Ramos (cell line): ENCODE data around the gene PXDC1.

Source experiments
- in situ Hi-C: fragments of 300-500 bp; cut with MboI; formaldehyde crosslinking; loops from one replicate; pipeline ENCODE4 v1.14.3; 2022; ENCODE audit warnings: low sequenced_read_pairs; ENCODE audit not compliant: unreplicated experiment

Gene PXDC1

DNA sequence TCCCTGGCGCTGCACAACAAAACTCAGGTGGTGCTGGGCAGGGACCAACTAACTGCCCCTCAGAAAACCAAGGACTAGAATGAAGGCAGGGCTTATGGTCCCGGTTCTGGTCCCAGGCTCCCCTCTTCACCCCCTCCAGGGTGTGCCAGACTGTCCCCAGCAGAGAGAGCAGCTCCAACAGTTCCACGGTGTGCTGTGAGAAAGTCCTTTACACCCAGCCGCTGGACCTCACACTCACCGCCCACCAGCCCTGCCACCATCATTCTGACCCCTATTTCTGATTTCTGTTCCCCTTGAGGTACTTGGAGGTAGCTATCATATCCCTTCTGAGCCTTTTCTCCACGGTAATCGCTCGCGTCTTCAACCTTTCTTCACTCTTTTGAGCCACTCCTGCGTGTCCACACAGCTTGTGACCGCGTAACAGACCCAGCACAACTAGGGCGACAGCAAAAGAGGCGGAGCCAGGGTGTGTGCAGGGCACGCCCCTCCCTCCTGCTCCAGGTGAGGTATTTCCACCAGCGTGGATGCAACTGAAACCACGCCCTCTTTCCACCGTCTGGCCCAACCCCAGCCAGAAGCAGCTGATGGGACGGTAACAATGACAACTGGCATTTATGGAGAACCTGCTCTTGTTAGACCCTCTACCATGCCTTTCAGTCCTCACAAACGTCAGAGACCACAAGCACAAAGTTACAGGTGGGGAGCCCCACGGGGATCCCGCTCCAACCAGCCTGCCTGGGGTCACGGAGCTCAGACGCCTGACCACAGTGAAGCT, 2.3 kb downstream of the PXDC1 start:
- in situ Hi-C loops = loop anchor here (5.0 to 25.0 kb wide), 3 partner anchors 236 to 762 kb away; partner anchors contain the start of gene NQO2

DNA sequence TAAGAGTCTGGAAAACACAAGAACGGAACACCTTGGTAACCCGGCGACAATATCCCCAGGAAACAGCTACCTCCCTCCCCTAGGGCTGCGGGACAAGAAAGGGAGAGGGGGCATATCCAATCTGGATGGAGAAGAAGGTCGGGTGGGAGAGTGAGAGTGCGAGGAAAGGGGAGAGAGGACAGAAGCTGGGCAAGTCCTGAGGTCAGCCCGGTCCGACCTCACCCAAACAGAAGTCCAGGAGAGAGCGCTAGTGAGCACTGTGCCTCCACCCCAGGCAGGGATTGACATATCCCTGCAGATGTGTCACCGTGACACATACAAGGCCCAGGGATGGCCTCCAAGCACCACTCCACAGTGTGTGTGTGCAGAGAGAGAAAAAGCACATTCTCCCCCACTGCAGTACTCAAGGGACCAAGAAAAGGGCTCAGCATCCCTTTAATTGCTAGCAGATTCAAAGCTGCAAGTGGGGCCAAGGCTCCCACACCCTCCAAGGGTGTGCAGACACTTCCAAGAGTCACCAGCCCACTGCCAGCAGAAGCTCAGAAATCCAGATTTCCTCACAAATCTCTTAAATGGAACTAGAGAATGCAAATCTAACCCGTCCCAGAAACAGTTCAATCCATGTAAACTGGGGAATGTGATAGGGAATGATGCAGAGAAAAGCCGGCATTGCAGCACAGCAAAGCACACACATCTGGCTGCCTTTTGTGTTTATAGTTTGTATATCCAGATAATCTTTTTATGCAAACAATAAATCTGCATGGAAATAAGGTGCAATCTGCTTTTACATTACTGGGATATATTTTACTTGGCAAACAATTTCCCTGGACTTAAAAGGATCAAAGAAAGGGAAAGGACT, 3.1 kb downstream of the PXDC1 start:
- in situ Hi-C loops = loop anchor here (5.0 to 25.0 kb wide), 3 partner anchors 236 to 761 kb away; partner anchors contain the start of gene NQO2

- in situ Hi-C loops = loop anchor here (5.0 to 25.0 kb wide), 3 partner anchors 238 to 760 kb away; partner anchors contain the start of gene NQO2
Measured at GRCh38 chr6:3747100-3747737, 4.3 kb downstream of the PXDC1 start.

DNA sequence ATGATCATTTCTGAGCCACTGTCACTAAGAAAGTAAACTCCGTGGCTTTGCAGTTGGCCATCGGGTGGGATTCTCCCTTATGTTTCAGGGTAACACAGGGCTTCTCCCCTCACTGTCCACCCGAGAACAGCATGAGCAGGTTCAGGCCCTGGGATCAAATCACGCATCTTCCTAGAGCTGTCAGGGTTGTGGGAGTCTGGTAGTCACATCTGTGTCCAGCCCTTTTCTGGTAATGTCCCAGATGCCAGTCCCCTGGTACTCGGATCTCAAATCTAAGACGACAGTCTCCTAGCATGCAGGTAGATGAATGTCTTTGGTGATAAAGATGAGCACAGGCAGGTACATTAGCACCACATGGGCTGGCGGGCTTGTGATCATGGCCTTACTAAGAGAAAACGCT, 4.8 kb downstream of the PXDC1 start:
- in situ Hi-C loops = loop anchor here (5.0 to 25.0 kb wide), 3 partner anchors 238 to 759 kb away; partner anchors contain the start of gene NQO2

- in situ Hi-C loops = loop anchor here (5.0 to 25.0 kb wide), 3 partner anchors 239 to 759 kb away; partner anchors contain the start of gene NQO2
Measured at GRCh38 chr6:3746119-3746691, 5.3 kb downstream of the PXDC1 start.

- in situ Hi-C loops = loop anchor here (5.0 to 25.0 kb wide), 3 partner anchors 239 to 758 kb away; partner anchors contain the start of gene NQO2
Measured at GRCh38 chr6:3745566-3746118, 5.9 kb downstream of the PXDC1 start.

DNA sequence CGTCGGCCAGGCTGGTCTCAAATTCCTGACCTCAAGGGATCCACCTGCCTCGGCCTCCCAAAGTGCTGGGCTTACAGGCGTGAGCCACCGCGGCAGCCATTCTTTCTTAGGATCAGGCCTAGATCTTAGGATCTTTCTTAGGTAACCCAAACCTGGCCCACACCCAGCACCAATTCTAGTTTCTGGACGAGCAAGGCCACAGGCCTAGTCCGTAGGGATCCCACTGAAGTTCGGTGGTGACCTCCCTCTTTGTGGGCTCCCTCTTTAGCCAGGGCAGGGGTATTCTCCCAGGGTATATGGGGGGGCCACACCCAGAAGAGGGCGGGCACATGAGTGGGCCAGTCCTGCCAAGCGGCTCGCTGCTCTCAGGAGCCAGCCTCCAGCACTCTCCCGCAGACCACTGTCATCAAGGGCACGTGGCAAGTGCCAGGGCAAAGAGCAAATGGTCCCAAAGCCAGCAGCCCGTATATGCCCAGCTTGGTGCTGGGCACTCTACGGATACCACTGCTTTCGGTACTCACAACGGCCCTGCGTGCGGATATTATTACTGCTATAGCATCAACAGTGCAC, 6.5 kb downstream of the PXDC1 start:
- in situ Hi-C loops = loop anchor here (5.0 to 25.0 kb wide), 3 partner anchors 240 to 758 kb away; partner anchors contain the start of gene NQO2

DNA sequence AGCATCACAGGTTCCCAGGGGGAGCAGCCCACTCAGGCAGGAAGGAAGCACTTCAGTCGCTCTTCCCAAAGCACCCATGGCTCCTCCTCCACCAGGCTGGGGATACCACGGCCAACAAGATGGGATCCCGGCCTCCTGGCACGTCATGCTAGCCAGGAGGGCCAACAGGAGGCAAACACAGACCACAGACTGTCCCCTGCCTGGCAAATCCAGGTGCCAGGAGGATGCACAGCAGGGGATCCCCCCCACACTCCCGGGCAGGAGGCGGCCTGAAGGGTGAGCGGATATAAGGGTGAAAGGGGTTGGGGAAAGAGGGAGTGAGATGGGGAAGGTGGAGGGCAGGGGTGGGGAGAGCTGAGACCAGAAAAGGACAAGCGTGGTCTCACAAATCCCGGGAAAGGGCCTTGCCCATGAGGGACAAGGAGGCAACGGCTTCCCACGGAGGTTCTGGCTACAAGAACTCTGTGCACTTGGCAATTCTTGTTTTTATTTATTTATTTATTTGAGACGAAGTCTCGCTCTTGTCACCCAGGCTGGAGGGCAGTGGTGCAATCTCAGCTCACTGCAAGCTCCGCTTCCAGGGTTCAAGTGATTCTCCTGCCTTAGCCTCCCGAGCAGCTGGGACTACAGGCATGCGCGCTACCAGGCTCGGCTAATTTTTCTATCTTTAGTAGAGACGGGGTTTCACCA, 7.2 kb downstream of the PXDC1 start:
- in situ Hi-C loops = loop anchor here (10.0 to 25.0 kb wide), 2 partner anchors 240 to 757 kb away; partner anchors contain the start of gene NQO2

- in situ Hi-C loops = loop anchor here (10.0 to 25.0 kb wide), 2 partner anchors 241 to 756 kb away; partner anchors contain the start of gene NQO2
Measured at GRCh38 chr6:3743541-3743940, 8.0 kb downstream of the PXDC1 start.

- in situ Hi-C loops = loop anchor here (10.0 to 25.0 kb wide), 2 partner anchors 242 to 755 kb away; partner anchors contain the start of gene NQO2
Measured at GRCh38 chr6:3742426-3743344, 8.8 kb downstream of the PXDC1 start.

GRCh38 chr6:3742076-3742425, 9.5 kb downstream of the PXDC1 start:
- in situ Hi-C loops = loop anchor here (10.0 to 25.0 kb wide), 2 partner anchors 243 to 755 kb away; partner anchors contain the start of gene NQO2

GRCh38 chr6:3741477-3741871, 10.0 kb downstream of the PXDC1 start:
- in situ Hi-C loops = loop anchor here (10.0 to 25.0 kb wide), 2 partner anchors 243 to 754 kb away; partner anchors contain the start of gene NQO2

DNA sequence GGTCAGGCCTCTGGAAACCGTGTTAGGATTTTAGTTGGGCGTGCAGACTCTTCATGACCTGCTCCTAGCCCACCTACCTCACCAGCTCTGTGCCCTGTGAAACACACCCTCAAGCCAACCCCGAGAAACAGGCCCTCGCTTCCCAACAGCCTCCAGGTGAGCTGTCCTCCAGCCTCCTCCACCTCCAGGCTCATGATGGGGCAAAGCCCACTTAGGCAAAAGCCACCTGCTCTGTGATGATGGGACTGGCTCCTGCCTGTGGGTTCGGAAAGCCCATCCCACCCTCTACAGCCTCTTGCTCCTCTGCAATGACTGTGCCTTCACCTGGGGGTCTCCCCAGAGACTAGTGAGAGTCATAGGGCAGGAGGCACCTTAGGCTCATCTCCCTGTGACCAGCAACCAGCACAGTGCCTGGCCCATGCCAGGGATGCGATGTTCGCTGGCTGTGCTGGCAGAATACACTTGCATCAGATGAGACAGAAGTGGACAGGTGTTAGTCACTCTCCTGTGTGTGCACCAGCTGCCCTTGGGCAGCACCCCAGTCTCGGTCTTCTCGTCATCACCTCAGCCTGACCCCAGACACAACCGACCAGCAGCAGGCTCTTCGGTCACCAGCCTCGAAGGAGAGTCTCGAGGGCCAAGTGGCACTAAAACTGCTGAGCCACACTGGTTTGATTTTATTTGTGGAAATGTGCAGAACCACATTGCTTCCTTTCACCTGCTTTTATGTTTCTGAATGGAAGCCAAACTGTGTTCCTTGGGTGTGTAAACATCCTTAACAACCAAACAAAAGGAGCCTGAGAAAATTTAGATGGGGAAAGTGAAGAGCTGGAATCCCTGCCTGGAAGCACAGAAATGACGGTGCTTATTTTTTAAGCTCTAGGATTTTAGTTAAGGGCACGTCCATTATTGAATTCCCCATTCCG, 10.7 kb downstream of the PXDC1 start:
- in situ Hi-C loops = loop anchor here (10.0 to 25.0 kb wide), 2 partner anchors 244 to 754 kb away; partner anchors contain the start of gene NQO2

DNA sequence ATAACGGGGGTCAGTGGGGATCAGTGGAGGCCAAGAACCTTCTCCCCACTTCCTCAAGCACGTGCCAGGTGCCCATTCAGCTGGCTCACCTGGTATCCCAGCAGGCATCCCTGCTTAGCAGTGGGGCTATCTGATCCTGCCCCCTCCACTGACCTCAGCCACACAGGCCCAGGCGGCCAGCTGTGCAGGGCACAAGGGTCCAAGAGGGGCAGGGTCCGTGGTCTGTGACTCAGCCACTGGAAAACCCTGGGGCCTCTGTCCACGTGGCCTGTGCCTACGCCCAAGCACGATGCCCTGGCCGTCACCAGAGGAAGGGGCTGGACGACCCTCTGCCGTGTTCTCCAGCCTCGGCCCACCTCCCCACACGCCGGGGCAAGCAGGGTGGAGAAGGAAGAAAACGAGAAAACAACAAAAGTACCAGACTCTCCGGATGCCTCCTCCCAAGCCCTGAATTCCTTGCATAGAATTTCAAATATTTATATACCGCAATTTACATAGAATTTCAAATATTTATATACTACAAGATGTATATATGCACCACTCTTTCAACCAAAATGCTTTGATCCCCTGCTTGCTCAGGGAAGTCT, 12.1 kb downstream of the PXDC1 start:
- in situ Hi-C loops = loop anchor here (10.0 to 25.0 kb wide), 2 partner anchors 325 to 752 kb away; partner anchors contain the start of gene NQO2

DNA sequence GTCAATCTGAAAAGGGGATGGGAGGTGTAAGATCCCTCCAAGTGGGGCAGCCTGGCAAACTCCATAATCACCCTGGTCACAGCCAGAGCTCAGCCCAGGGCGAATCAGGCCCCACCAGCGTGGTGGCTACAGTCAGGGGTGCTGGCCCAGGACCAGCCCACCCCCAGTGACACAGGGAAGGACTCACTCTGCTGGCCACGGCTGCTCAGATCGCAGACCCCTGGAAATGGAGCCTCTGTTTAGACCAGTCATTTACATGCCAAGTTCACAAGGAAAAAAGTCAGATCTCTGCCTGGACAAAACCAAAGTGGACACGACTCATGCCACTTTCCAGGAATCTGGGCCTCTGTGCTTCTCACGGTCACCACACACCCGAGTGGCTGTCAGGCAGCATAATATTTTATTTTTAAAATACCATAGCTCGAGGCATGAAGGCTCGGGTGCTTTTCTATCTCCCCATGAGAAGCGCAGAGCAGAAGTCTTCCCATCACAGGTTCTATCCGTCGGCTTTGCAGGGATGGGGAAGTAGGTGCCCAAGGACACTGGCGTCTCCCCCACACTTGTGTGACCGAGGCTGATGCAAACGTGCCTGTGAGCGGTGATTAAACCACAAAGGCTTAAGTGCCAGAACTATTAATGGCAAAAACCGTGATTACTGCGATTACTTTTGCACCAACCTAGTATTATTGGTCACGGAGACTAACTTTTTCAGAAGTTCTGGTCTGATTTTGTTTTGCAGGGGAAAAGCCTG, 13.0 kb downstream of the PXDC1 start:
- in situ Hi-C loops = loop anchor here (10.0 to 25.0 kb wide), 2 partner anchors 324 to 751 kb away; partner anchors contain the start of gene NQO2
